Neural cell (in vitro differentiated cells): ENCODE data around the gene BRI3.

Source experiments
- CTCF ChIP-seq: fragments of 450-650 bp; IDR thresholded peaks from 2 replicates; pipeline ENCODE4 v1.5.1; 2014; ENCODE audit warnings: antibody characterized with exemption, mild to moderate bottlenecking, moderate library complexity; ENCODE audit not compliant: poor library complexity, severe bottlenecking
- EZH2 ChIP-seq: fragments of 200-600, 300-800 bp; shearing (Covaris generic), sonication (generic); IDR thresholded peaks from 2 replicates; pipeline ENCODE4 v1.6.1; 2014; ENCODE audit warnings: antibody characterized with exemption, low read length, borderline replicate concordance, mild to moderate bottlenecking; ENCODE audit not compliant: insufficient read depth, poor library complexity, severe bottlenecking
- POLR2AphosphoS5 ChIP-seq: IDR thresholded peaks from 2 replicates; pipeline ENCODE4 v1.6.1; 2012
- RAD21 ChIP-seq: fragments of 450-650 bp; conservative IDR thresholded peaks from 2 replicates; pipeline ENCODE4 v1.6.1; 2014; ENCODE audit warnings: antibody characterized with exemption, mild to moderate bottlenecking, moderate library complexity

GRCh38 chr7:98265841-98266271, 15.6 kb upstream of the BRI3 start:
- TF ChIP-seq CTCF = no peak
- TF ChIP-seq RAD21 = no peak
- TF ChIP-seq EZH2 = no peak
- no peak for TF ChIP-seq POLR2AphosphoS5
